GM12872 (cell line): Measurements from ENCODE around the gene TRA2B.

ENCODE experiments used
- CTCF ChIP-seq: IDR thresholded peaks from 3 replicates; pipeline ENCODE4 v1.5.1; 2011; ENCODE audit warnings: low read depth, mild to moderate bottlenecking, low read length, moderate library complexity; ENCODE audit not compliant: insufficient read depth

TRA2B gene

GRCh38 chr3:185937689-185938374, at the start of gene TRA2B:
TSS of gene TRA2B (minus strand) at chr3:185938014. CDS start at chr3:185937860, 154 bp downstream.
- TF ChIP-seq CTCF, result 0 out of 3 replicates have a peak, but pooled peaks have one; percentile 32

- TF ChIP-seq CTCF, result no peak
Measured at GRCh38 chr3:185986198-185986777, 48.5 kb upstream of the TRA2B start.

- TF ChIP-seq CTCF, result no peak
Measured at GRCh38 chr3:185984203-185984602, 46.4 kb upstream of the TRA2B start.

- peak; percentile 84 for TF ChIP-seq CTCF
Measured at GRCh38 chr3:185983495-185984141, 45.8 kb upstream of the TRA2B start.

DNA sequence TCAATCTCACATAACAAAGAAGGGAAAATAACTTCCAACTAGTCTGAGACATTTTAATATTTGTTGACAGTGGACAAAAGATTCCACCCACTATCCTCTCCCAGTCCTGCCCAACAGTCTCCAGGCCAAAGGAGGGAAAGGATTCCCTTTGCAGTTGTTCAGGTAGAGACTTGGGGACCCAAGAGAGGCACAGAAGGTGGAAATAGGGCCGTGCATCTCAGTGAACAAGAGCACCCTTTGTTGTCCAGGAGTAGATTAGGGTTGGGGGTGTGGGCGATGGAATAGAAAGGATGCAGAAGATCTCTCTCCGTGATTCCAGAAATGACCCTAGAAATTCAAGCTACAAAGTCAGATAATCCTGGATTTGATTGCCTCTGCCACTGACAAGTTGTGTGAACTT, 44.8 kb upstream of the TRA2B start:
- no peak for TF ChIP-seq CTCF

- TF ChIP-seq CTCF, result no peak
Measured at GRCh38 chr3:185981621-185982020, 43.8 kb upstream of the TRA2B start.

DNA sequence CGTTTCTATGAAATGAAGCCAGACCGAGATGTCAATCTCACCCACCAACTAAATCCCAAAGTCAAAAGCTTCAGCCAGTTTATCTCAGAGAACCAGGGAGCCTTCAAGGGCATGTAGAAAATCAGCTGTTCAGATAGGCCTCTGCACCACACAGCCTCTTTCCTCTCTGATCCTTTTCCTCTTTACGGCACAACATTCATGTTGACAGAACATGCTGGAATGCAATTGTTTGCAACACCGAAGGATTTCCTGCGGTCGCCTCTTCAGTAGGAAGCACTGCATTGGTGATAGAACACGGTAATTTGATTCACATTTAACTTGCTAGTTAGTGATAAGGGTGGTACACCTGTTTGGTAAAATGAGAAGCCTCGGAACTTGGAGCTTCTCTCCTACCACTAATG, 41.9 kb upstream of the TRA2B start:
- no peak for TF ChIP-seq CTCF
